D721Med (cell line): ENCODE measurements around the gene CA10.

Experiments
- DNase-seq: peaks from one replicate; pipeline ENCODE4 v3.0.0; 2011; ENCODE audit warnings: low spot score; ENCODE audit not compliant: insufficient read length
- FAIRE-seq: peaks from 2 replicates; lab custom pipeline; 2011; peaks lifted over from hg19 to GRCh38; lab: Jason Lieb, UNC
- CTCF ChIP-seq: IDR thresholded peaks from 2 replicates; pipeline ENCODE4 v1.5.1; 2012; ENCODE audit warnings: mild to moderate bottlenecking, control low read depth; ENCODE audit not compliant: insufficient read depth; ENCODE audit errors: missing control alignments

CA10 gene

GRCh38 chr17:52178012-52178411, 19.5 kb upstream of the CA10 start:
- TF ChIP-seq CTCF: no peak
- no peak for FAIRE-seq
- no peak for DNase-seq

DNA sequence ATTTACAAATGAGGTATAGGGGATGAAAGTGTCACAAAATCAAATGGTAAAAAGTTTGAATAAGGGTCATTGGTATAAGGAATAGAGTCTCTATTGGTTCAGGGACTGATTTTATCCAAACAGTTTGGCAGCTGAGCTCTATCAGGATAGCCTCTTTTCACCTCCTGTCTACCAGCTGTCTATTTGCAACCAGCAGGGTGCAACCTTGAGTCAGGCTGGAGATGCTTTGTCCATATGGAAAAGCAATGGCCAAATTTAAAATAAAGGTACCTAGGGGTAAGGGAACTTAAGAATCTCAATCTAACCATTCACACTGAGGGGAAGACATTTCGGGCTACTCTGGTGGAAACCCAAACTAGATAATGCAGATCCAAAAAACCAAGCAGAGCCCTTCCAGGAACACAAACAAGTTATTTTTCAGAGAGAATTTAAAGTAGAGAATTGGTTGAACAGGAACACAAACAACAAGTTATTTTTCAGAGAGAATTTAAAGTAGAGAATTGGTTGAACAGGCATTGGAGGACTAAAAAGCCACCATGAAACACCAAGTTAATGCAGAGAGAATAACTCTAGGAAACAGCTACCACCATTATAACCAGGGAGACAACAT, 12.6 kb upstream of the CA10 start:
- FAIRE-seq (no peak), DNase-seq (no peak)
- peak; percentile 96 for TF ChIP-seq CTCF

GRCh38 chr17:52160136-52160567, 1.6 kb upstream of the CA10 start:
- no peak for DNase-seq
- no peak for FAIRE-seq
- no peak for TF ChIP-seq CTCF

DNA sequence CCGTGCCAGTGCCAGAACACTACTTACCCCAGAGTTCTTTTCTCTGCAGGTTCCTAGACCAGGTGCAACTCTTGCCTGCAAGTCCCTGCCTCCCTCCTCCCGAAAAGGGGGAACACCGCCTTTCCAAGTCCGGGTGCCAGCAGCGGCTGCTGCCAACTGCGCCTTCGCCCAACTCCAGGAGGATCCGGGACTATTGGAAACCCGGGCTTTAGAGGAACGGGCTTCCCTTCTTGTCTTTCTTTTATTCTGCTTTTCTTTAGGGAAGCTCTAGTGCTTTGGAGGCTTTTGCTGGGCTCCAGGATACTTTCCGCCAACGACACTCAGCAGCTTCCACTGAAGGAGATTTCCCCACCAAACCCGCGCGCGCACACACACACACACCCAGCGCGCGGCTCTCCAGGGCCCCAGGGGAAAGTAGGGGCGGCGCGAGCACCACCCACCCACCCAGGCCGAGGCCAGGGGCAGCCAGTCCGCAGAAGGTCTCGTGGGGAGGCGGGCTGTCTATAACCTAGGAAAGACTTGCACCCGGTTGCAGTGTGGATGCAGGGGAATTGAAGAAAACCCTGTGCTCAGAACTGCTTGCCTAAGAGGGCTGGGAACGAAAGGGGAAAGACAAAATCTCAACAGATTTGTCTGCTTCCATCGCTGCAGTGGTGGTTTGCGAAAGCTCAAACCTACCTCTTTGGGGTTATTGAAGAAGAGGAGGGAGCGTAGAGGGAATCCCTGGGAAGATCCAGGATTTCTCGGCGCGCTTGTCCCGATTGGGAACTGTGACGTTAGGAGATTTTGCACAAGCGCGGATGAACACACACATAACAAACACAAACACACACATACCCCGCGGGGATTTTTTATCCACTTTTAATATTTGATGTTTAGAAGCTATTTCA, 977 bp upstream of the CA10 start:
- FAIRE-seq (no peak), DNase-seq (no peak)
- TF ChIP-seq CTCF: no peak

DNA sequence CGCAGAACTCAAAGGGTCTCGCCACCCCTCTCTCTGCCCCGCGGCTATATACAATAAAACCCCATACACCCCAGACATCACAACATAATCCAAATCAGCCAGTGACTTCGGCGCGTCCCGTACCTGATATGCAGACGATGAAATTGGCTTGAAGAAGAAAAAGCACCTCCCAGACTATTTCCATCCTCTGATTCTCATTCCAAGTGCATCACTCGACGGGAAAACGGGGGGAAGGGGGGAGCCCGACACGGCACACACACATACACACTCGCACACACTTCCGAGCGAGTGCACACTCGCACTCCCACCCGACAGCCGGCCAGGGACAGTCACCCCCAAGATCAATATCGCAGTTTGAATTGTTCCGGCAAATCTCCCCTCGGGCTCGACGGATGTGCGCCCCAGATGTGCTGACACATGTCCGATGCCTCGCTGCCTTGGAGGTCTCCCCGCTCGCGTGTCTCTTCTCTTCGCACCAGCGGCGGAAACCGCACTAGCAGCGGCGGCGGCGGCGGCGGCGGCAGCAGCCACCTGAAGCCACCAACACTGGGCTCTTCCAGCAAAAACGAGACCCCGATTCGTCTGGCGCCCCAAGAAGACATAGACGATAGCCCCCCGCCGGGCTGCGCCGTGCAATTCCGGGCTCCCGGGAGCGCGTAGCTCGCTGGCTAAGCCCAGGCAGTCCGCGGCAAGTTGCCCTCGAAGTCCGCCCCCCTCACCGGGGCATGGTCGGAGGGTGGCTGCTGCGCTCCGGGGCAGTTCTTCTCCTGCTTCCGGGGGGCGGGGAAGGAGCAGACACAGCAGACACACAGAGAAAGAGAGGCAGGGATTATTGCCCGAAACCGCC, 688 bp downstream of the CA10 start:
- FAIRE-seq: no peak
- DNase-seq: no peak
- TF ChIP-seq CTCF: no peak

DNA sequence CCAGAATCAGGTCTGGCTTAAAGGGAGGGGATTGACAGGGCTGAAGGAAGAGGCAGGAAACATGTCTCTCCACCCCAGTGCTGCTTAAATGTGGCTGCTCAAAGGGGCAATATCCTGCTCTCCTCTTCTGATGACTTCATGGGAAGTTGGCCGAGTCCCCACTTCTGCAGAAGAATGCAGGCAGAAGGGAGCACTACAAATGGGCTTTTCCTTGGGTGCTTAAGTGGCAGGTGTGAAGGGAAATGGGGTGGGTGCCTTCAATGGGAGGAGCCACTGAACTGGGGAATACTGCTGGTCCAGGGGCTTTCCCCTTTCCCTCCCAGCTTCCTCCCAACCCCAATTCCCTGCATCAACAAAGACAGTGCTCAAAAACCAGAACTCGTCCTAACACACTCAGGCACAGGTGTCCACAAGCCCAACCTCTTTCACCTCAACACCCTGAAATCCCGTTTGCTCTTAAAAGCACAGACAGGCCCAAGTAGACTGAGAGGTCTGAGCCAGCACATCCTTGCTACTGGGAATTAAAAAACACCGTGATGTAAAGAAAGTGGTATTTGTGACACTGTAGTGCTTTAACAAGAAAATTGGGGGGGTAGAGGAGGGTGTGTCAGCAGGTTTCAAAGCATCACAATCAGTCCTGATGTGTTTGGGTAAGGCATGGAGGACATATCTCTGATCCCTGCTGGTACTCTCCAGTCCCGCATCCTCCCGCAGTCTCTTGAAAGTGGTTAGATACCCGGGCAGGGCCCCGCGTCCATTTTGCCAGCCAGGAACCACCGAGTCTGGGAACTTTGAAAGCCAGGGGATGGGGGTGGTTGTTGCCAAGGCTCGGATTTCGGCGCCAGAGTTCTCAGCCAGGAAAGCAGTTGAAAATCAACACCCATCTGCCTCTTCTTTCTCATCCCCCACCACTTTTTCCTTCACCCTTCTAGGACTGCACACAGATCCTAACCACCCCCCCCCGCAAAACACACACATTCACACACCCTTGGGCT, 1.6 kb downstream of the CA10 start:
- no peak for DNase-seq
- TF ChIP-seq CTCF: no peak
- FAIRE-seq: no peak
